Measurements from ENCODE around the gene RSPH10B2.
"Not testable (repeated sequence)": the region's sequence is repeated elsewhere in the genome, so short reads cannot be mapped to it uniquely, and the experiment has no call there.

- not testable (repeated sequence) for TF ChIP-seq CTCF, POLR2AphosphoS5, POLR2A, EP300 (IDR thresholded peaks at IDR 0.05)
These were observed 61.6 kb downstream of the RSPH10B2 start for GRCh38 chr7:6815470-6815869.

Measured in sigmoid colon (tissue), 4 donors.